ENCODE results near the gene TRMO.

DNA sequence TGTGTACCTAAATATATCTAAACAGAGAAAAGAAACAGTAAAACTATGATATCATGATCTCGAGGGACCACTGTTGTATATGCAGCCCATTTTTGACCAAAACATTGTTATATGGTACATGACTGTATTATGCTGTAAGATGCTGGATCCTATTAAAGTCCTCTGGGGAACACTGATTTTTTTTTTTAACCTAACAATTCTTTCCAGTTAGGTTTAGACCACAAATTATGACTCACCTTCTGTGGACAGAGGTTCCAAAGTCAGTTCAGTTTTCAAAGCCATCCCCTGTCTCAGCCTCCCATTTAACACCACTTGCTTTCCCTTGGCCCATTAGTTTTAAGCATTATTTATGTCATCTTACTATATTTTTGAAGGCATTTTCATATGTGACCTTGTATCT, 27.1 kb downstream of the TRMO start:
- TF ChIP-seq RNF2 (IDR thresholded peaks at IDR 0.05; ENCODE audit: borderline replicate concordance, low read depth, low read length, missing control alignments, poor library complexity, severe bottlenecking) (no peak), SP4 (IDR thresholded peaks at IDR 0.05; ENCODE audit: low read length) (no peak), TBP (IDR thresholded peaks at IDR 0.05; ENCODE audit: low read depth, low read length) (no peak), CEBPB (IDR thresholded peaks at IDR 0.05; ENCODE audit: low read depth, low read length) (no peak), CHD1 (IDR thresholded peaks at IDR 0.05; ENCODE audit: low read depth, low read length) (no peak), RBBP5 (IDR thresholded peaks at IDR 0.05; ENCODE audit: borderline replicate concordance, low read depth, low read length) (no peak), POLR2A (IDR thresholded peaks at IDR 0.05; ENCODE audit: control extremely low read depth in 1 of 2, low read depth in 2 of 2, low read length in 2 of 2) (no peak), EZH2 (IDR thresholded peaks at IDR 0.05; ENCODE audit: low read depth, low read length, severe bottlenecking) (no peak), EP300 (IDR thresholded peaks at IDR 0.05; ENCODE audit: borderline replicate concordance in 1 of 2, low read depth in 2 of 2, low read length in 2 of 2) (no peak), GABPA (IDR thresholded peaks at IDR 0.05; ENCODE audit: borderline replicate concordance, insufficient read depth, low read length) (no peak), ZNF274 (IDR thresholded peaks at IDR 0.05; ENCODE audit: borderline replicate concordance, extremely low read depth, low read length) (no peak), POLR2AphosphoS5 (IDR thresholded peaks at IDR 0.05; ENCODE audit: low read depth, low read length) (no peak)
- TF ChIP-seq, protein P1, sequence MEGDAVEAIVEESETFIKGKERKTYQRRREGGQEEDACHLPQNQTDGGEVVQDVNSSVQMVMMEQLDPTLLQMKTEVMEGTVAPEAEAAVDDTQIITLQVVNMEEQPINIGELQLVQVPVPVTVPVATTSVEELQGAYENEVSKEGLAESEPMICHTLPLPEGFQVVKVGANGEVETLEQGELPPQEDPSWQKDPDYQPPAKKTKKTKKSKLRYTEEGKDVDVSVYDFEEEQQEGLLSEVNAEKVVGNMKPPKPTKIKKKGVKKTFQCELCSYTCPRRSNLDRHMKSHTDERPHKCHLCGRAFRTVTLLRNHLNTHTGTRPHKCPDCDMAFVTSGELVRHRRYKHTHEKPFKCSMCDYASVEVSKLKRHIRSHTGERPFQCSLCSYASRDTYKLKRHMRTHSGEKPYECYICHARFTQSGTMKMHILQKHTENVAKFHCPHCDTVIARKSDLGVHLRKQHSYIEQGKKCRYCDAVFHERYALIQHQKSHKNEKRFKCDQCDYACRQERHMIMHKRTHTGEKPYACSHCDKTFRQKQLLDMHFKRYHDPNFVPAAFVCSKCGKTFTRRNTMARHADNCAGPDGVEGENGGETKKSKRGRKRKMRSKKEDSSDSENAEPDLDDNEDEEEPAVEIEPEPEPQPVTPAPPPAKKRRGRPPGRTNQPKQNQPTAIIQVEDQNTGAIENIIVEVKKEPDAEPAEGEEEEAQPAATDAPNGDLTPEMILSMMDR (IDR thresholded peaks at IDR 0.05; ENCODE audit: control extremely low read depth in 1 of 3, insufficient read depth in 1 of 3, low read depth in 1 of 3, low read length in 3 of 3): no peak

All from H1 (cell line).